Chondrocyte (in vitro differentiated cells): ENCODE measurements around the gene RAP1GAP2. TPM values are rescaled to one million over a fixed set of nuclear protein-coding genes. Genes with fewer than 3 reads are reported as not detected.
A peak's percentile ranks its signal among the peaks of the same experiment; 100 is the strongest.

Experiments used
- DNase-seq: peaks from one replicate; pipeline ENCODE4 v3.0.0; 2021; ENCODE audit warnings: mixed read lengths, low spot score
- H3K27ac Mint-ChIP-seq: one replicate; pipeline ENCODE4 v1.8.0; 2021; ENCODE audit warnings: mild to moderate bottlenecking, moderate library complexity, mixed read lengths; ENCODE audit not compliant: unreplicated experiment
- H3K27me3 Mint-ChIP-seq: 2 replicates; pipeline ENCODE4 v1.8.0; 2021; ENCODE audit warnings: low read depth, mixed read lengths
- H3K36me3 Mint-ChIP-seq: 2 replicates; pipeline ENCODE4 v1.8.0; 2021; ENCODE audit warnings: low read depth, mixed read lengths
- H3K4me1 Mint-ChIP-seq: 2 replicates; pipeline ENCODE4 v1.8.0; 2021; ENCODE audit warnings: low read depth, mild to moderate bottlenecking, mixed read lengths
- H3K4me3 Mint-ChIP-seq: one replicate; pipeline ENCODE4 v1.8.0; 2021; ENCODE audit warnings: mild to moderate bottlenecking, moderate library complexity, mixed read lengths; ENCODE audit not compliant: unreplicated experiment
- H3K9me3 Mint-ChIP-seq: 2 replicates; pipeline ENCODE4 v1.8.0; 2021; ENCODE audit warnings: low read depth, mixed read lengths
- CTCF ChIP-seq: fragments of 200-600 bp; sonication (generic); IDR thresholded peaks from 2 replicates; pipeline ENCODE4 v1.5.0; 2021; ENCODE audit warnings: antibody characterized with exemption, mild to moderate bottlenecking, moderate library complexity
- total RNA-seq: library from RNA; stranded (reverse); gene quantifications from 3 replicates; pipeline ENCODE4 v1.2.1, GENCODE V29; 2021

The RAP1GAP2 gene
- total RNA-seq, 1 donor from 2014 or later: 3.4 TPM

- no peak overlapping the region for H3K27ac Mint-ChIP-seq
- peak; percentile 75 for DNase-seq
- no peaks in the 10 kb centered on the region for H3K27me3 Mint-ChIP-seq
- H3K4me3 Mint-ChIP-seq: no peak overlapping the region
- no peaks in the 10 kb centered on the region for H3K36me3 Mint-ChIP-seq
- H3K4me1 Mint-ChIP-seq: peaks cover 21% of the 10 kb centered on the region
- TF ChIP-seq CTCF: no peak
- no peaks in the 10 kb centered on the region for H3K9me3 Mint-ChIP-seq
Measured at GRCh38 chr17:3007651-3008121, 211.4 kb downstream of the RAP1GAP2 start.

- H3K4me3 Mint-ChIP-seq: no peak overlapping the region
- H3K27ac Mint-ChIP-seq: no peak overlapping the region
- peak; percentile 65 for DNase-seq
- no peaks in the 10 kb centered on the region for H3K9me3 Mint-ChIP-seq
- H3K27me3 Mint-ChIP-seq: no peaks in the 10 kb centered on the region
- no peaks in the 10 kb centered on the region for H3K36me3 Mint-ChIP-seq
- no peak for TF ChIP-seq CTCF
- peaks cover 17% of the 10 kb centered on the region for H3K4me1 Mint-ChIP-seq
Measured at GRCh38 chr17:3008336-3009288, 212.4 kb downstream of the RAP1GAP2 start.

- Mint-ChIP-seq H3K9me3 (no peaks in the 10 kb centered on the region), H3K27me3 (no peaks in the 10 kb centered on the region), H3K4me1 (peaks cover 9% of the 10 kb centered on the region), H3K27ac (no peak overlapping the region), H3K4me3 (no peak overlapping the region), H3K36me3 (no peaks in the 10 kb centered on the region)
- TF ChIP-seq CTCF: no peak
- DNase-seq: peak; percentile 59
Measured at GRCh38 chr17:3009411-3009920, 213.2 kb downstream of the RAP1GAP2 start.

GRCh38 chr17:3011891-3012290, 215.7 kb downstream of the RAP1GAP2 start:
- Mint-ChIP-seq H3K9me3 (no peaks in the 10 kb centered on the region), H3K36me3 (no peaks in the 10 kb centered on the region), H3K4me3 (no peak overlapping the region), H3K4me1 (peaks cover 3% of the 10 kb centered on the region), H3K27me3 (no peaks in the 10 kb centered on the region), H3K27ac (no peak overlapping the region)
- TF ChIP-seq CTCF: no peak
- DNase-seq: peak; percentile 36

GRCh38 chr17:3012926-3013581, 216.8 kb downstream of the RAP1GAP2 start:
- Mint-ChIP-seq H3K27me3 (no peaks in the 10 kb centered on the region), H3K27ac (no peak overlapping the region), H3K9me3 (no peaks in the 10 kb centered on the region), H3K4me3 (no peak overlapping the region), H3K36me3 (no peaks in the 10 kb centered on the region), H3K4me1 (peaks cover 3% of the 10 kb centered on the region)
- DNase-seq: peak; percentile 79
- peak; percentile 85 for TF ChIP-seq CTCF
